ENCODE results near the gene RHD. TPM values are rescaled to one million over a fixed set of nuclear protein-coding genes. Genes with fewer than 3 reads are reported as not detected.

RHD gene
- total RNA-seq, 1 experiment from 2014 or later, result not detected

Other genes with a start within 250 kb of the RHD start
- 28.8 and 30.2 TPM in 2 replicates for gene SYF2, start 40.0 kb upstream of the RHD start, total RNA-seq (2021)
- 62.1 and 65.3 TPM in 2 replicates for gene RSRP1, start 25.1 kb upstream of the RHD start, total RNA-seq (2021)
- gene TMEM50A, start 65.8 kb downstream of the RHD start, total RNA-seq (2021), result 99.4 and 101 TPM in 2 replicates
- 0.57 TPM in 1 of 2 replicates, not detected in the other for gene RHCE, start 148.3 kb downstream of the RHD start, total RNA-seq (2021)
- gene MACO1, start 158.4 kb downstream of the RHD start, total RNA-seq (2021), result 20.1 and 22.9 TPM in 2 replicates